ENCODE data around the gene FBN1. TPM values are rescaled to one million over a fixed set of nuclear protein-coding genes. Genes with fewer than 3 reads are reported as not detected.

The FBN1 gene
- total RNA-seq, 4 donors from 2014 or later = 113 to 147 (median 120) TPM

GRCh38 chr15:48554112-48554511, 91.4 kb downstream of the FBN1 start:
- H3K4me1 ChIP-seq = peaks cover 9 to 30% of the 10 kb centered on the region in 2 donors
- no peaks in the 10 kb centered on the region for H3K27me3 ChIP-seq
- no peaks in the 10 kb centered on the region for H3K9me3 ChIP-seq
- no peaks in the 10 kb centered on the region for H3K36me3 ChIP-seq
- intact Hi-C loops (cut with DNase I) = no loop called here
- DNase-seq = no peak
- TF ChIP-seq CTCF (IDR thresholded peaks at IDR 0.05) = no peak
- H3K4me3 ChIP-seq (replicated peaks in 1 of 3) = no peak overlapping the region
- H3K27ac ChIP-seq = no peak overlapping the region
- 88 to 91% methylated on average over 5 of the region's 5 CpGs for WGBS, 2 donors

- peaks cover 4 to 24% of the 10 kb centered on the region in 2 donors for H3K4me1 ChIP-seq
- H3K27ac ChIP-seq = no peak overlapping the region
Measured at GRCh38 chr15:48553559-48553958, 92.0 kb downstream of the FBN1 start.

GRCh38 chr15:48550822-48551525, 94.5 kb downstream of the FBN1 start:
- no peak overlapping the region for H3K4me3 ChIP-seq (replicated peaks in 1 of 3)
- 96% methylated on average over 3 of the region's 3 CpGs for WGBS, 2 donors
- no peaks in the 10 kb centered on the region for H3K27me3 ChIP-seq
- intact Hi-C loops (cut with DNase I) = no loop called here
- H3K27ac ChIP-seq = no peak overlapping the region
- H3K4me1 ChIP-seq = peaks cover 0 to under 1% of the 10 kb centered on the region in 2 donors
- DNase-seq = no peak
- no peaks in the 10 kb centered on the region for H3K36me3 ChIP-seq
- TF ChIP-seq CTCF (IDR thresholded peaks at IDR 0.05) (no peak), POLR2A (IDR thresholded peaks at IDR 0.05) (no peak)
- no peaks in the 10 kb centered on the region for H3K9me3 ChIP-seq

More at GRCh38 chr15:48553559-48553958, 92.0 kb downstream of the FBN1 start:
- no peak for DNase-seq
- no peak for TF ChIP-seq CTCF (IDR thresholded peaks at IDR 0.05)
- TF ChIP-seq POLR2A (IDR thresholded peaks at IDR 0.05) = no peak
- Histone ChIP-seq H3K36me3 (no peaks in the 10 kb centered on the region), H3K27me3 (no peaks in the 10 kb centered on the region), H3K9me3 (no peaks in the 10 kb centered on the region), H3K4me3 (replicated peaks in 1 of 3) (no peak overlapping the region)
- WGBS, 2 donors = 75 to 77% methylated on average over 2 of the region's 2 CpGs
- intact Hi-C loops (cut with DNase I) = no loop called here

GRCh38 chr15:48548455-48548854, 97.1 kb downstream of the FBN1 start:
- intact Hi-C loops (cut with DNase I) = no loop called here
- 91 to 94% methylated on average over 2 of the region's 2 CpGs for WGBS, 2 donors
- no peak for TF ChIP-seq CTCF (IDR thresholded peaks at IDR 0.05)
- no peak for TF ChIP-seq POLR2A (IDR thresholded peaks at IDR 0.05)
- DNase-seq = no peak
- Histone ChIP-seq H3K4me1 (peaks cover 0 to 8% of the 10 kb centered on the region in 2 donors), H3K27me3 (no peaks in the 10 kb centered on the region), H3K4me3 (replicated peaks in 1 of 3) (no peak overlapping the region), H3K9me3 (no peaks in the 10 kb centered on the region), H3K27ac (no peak overlapping the region), H3K36me3 (no peaks in the 10 kb centered on the region)

GRCh38 chr15:48547286-48547685, 98.2 kb downstream of the FBN1 start:
- no peaks in the 10 kb centered on the region for H3K27me3 ChIP-seq
- intact Hi-C loops (cut with DNase I) = no loop called here
- peaks cover 0 to 8% of the 10 kb centered on the region in 2 donors for H3K4me1 ChIP-seq
- no peak overlapping the region for H3K4me3 ChIP-seq (replicated peaks in 1 of 3)
- no peaks in the 10 kb centered on the region for H3K36me3 ChIP-seq
- no peak for TF ChIP-seq POLR2A (IDR thresholded peaks at IDR 0.05)
- TF ChIP-seq CTCF (IDR thresholded peaks at IDR 0.05) = no peak
- H3K27ac ChIP-seq = no peak overlapping the region
- 75 to 78% methylated on average over 4 of the region's 4 CpGs for WGBS, 2 donors
- H3K9me3 ChIP-seq = no peaks in the 10 kb centered on the region
- DNase-seq = no peak

Data from thyroid gland (tissue), 4 donors.